OCI-LY7 (cell line): ENCODE measurements around the gene SMTNL2. TPM values are rescaled to one million over a fixed set of nuclear protein-coding genes. Genes with fewer than 3 reads are reported as not detected.

ENCODE experiments used
- BruUV-seq: library from RNA; stranded (reverse); fragments of 400-500 nt; replicated peaks from 2 replicates; lab custom pipeline; 2021; lab: Mats Ljungman, UMichigan
- CTCF ChIA-PET: fragments of 300-600 bp; sonication (Branson Sonifier 250); formaldehyde crosslinking; loops from one replicate; lab custom pipeline; 2022; ENCODE audit warnings: antibody characterized with exemption; ENCODE audit not compliant: unreplicated experiment; lab: Charles Lee
- POLR2A ChIA-PET: fragments of 300-600 bp; sonication (Branson Sonifier 250); formaldehyde crosslinking; loops from one replicate; lab custom pipeline; 2022; ENCODE audit warnings: antibody characterized with exemption; lab: Charles Lee
- DNase-seq: peaks from one replicate; pipeline ENCODE4 v3.0.0-alpha.2; 2015; ENCODE audit warnings: low spot score
- H2AFZ ChIP-seq: fragments of 200-600 bp; sonication (generic), shearing (Covaris generic); 2 replicates; pipeline ENCODE4 v1.6.1; 2014; ENCODE audit warnings: mild to moderate bottlenecking, antibody characterized with exemption, low read length, moderate library complexity
- H3K27ac ChIP-seq: fragments of 200-600 bp; sonication (generic); 2 replicates; pipeline ENCODE4 v1.5.1; 2014; ENCODE audit warnings: mixed run types, low read depth, mild to moderate bottlenecking, moderate library complexity, low read length, inconsistent platforms; ENCODE audit not compliant: poor library complexity, severe bottlenecking
- H3K36me3 ChIP-seq: fragments of 200-600 bp; sonication (generic); 2 replicates; pipeline ENCODE4 v1.6.1; 2014; ENCODE audit warnings: mild to moderate bottlenecking, antibody characterized with exemption, low read length, moderate library complexity, mixed read lengths; ENCODE audit not compliant: insufficient read depth
- H3K4me1 ChIP-seq: fragments of 200-600 bp; sonication (generic); 2 replicates; pipeline ENCODE4 v1.5.1; 2014; ENCODE audit warnings: mild to moderate bottlenecking, low read length; ENCODE audit not compliant: insufficient read depth, poor library complexity, severe bottlenecking
- H3K4me2 ChIP-seq: fragments of 200-600 bp; sonication (generic); 2 replicates; pipeline ENCODE4 v1.6.1; 2014; ENCODE audit warnings: mild to moderate bottlenecking, low read length
- H3K4me3 ChIP-seq: fragments of 200-600 bp; sonication (generic); 2 replicates; pipeline ENCODE4 v1.5.1; 2014; ENCODE audit warnings: mild to moderate bottlenecking, low read depth, low read length; ENCODE audit not compliant: poor library complexity, severe bottlenecking
- H3K79me2 ChIP-seq: fragments of 200-600 bp; sonication (generic); 2 replicates; pipeline ENCODE4 v1.6.1; 2016; ENCODE audit warnings: low read depth, mild to moderate bottlenecking, low read length, moderate library complexity, mixed read lengths; ENCODE audit not compliant: insufficient read depth
- H3K9me2 ChIP-seq: fragments of 200-600 bp; sonication (generic); 2 replicates; pipeline ENCODE4 v1.6.1; 2016; ENCODE audit warnings: mild to moderate bottlenecking, low read length, mixed read lengths; ENCODE audit not compliant: insufficient read depth
- H3K9me3 ChIP-seq: fragments of 200-600 bp; sonication (generic); 2 replicates; pipeline ENCODE4 v1.6.1; 2014; ENCODE audit warnings: mild to moderate bottlenecking, mixed run types, low read length, mixed read lengths
- H4K20me1 ChIP-seq: fragments of 200-600 bp; sonication (generic); 2 replicates; pipeline ENCODE4 v1.6.1; 2014; ENCODE audit warnings: mild to moderate bottlenecking, antibody characterized with exemption, low read length, moderate library complexity, mixed read lengths; ENCODE audit not compliant: insufficient read depth
- CTCF ChIP-seq: fragments of 200-600 bp; sonication (generic); conservative IDR thresholded peaks from 2 replicates; pipeline ENCODE4 v1.5.1; 2014; ENCODE audit warnings: mild to moderate bottlenecking, antibody characterized with exemption, low read length, moderate library complexity, mixed read lengths
- EZH2phosphoT487 ChIP-seq: fragments of 200-600 bp; sonication (generic); IDR thresholded peaks from 2 replicates; pipeline ENCODE4 v1.6.1; 2018; ENCODE audit warnings: low read depth, borderline replicate concordance, mild to moderate bottlenecking, mixed run types, antibody characterized with exemption, low read length, moderate library complexity, mixed read lengths
- intact Hi-C: fragments of 100-400 bp; cut with micrococcal nuclease; formaldehyde crosslinking; loops from one replicate; pipeline ENCODE4 v1.10.0; 2022; ENCODE audit not compliant: unreplicated experiment
- total RNA-seq, 2 experiments: library from RNA; depleted of rRNA in 1 of 2; stranded (reverse); fragments of >200 nt in 1 of 2; shearing (Covaris generic) in 1 of 2; gene quantifications; 2 replicates each; pipeline ENCODE4 v1.2.3, GENCODE V29; 2014 to 2022

The SMTNL2 gene
- total RNA-seq, 2 experiments from 2014 or later = not detected

- Histone ChIP-seq H3K9me3 (no peaks in the 10 kb centered on the region), H3K9me2 (no peaks in the 10 kb centered on the region), H2AFZ (no peak overlapping the region), H3K27ac (no peak overlapping the region), H4K20me1 (no peaks in the 10 kb centered on the region), H3K79me2 (no peaks in the 10 kb centered on the region), H3K36me3 (no peaks in the 10 kb centered on the region), H3K4me2 (no peak overlapping the region), H3K4me3 (no peak overlapping the region), H3K4me1 (no peaks in the 10 kb centered on the region)
- ChIA-PET POLR2A (interaction anchor here (0.6 to 0.7 kb wide), 2 partner anchors 56 to 286 kb away, joined by 3 read pairs; no protein-coding TSS in a partner anchor), CTCF (no interaction called here)
- intact Hi-C loops = no loop called here
- no peak for DNase-seq
- no TSS peak for BruUV-seq
- TF ChIP-seq EZH2phosphoT487 (no peak), CTCF (no peak)
Measured at GRCh38 chr17:4579678-4580077, 4.7 kb upstream of the SMTNL2 start.

- H3K4me1 ChIP-seq = no peaks in the 10 kb centered on the region
- no peak overlapping the region for H2AFZ ChIP-seq
- DNase-seq = no peak
- no peak overlapping the region for H3K27ac ChIP-seq
- no peaks in the 10 kb centered on the region for H3K36me3 ChIP-seq
- no peaks in the 10 kb centered on the region for H3K9me3 ChIP-seq
- H3K9me2 ChIP-seq = no peaks in the 10 kb centered on the region
- CTCF ChIA-PET = no interaction called here
- intact Hi-C loops = no loop called here
- TF ChIP-seq EZH2phosphoT487 = no peak
- TF ChIP-seq CTCF = no peak
- H3K4me2 ChIP-seq = no peak overlapping the region
- no peaks in the 10 kb centered on the region for H4K20me1 ChIP-seq
- no peak overlapping the region for H3K4me3 ChIP-seq
- POLR2A ChIA-PET = interaction anchor here (0.9 kb wide), 1 partner anchor 12 kb away, joined by 3 read pairs; no protein-coding TSS in a partner anchor
- no peaks in the 10 kb centered on the region for H3K79me2 ChIP-seq
- no TSS peak for BruUV-seq
Measured at GRCh38 chr17:4580291-4580690, 4.0 kb upstream of the SMTNL2 start.

GRCh38 chr17:4582101-4582501, 2.2 kb upstream of the SMTNL2 start:
- Histone ChIP-seq H3K9me2 (no peaks in the 10 kb centered on the region), H3K9me3 (no peaks in the 10 kb centered on the region), H3K4me1 (no peaks in the 10 kb centered on the region), H3K36me3 (no peaks in the 10 kb centered on the region), H3K79me2 (no peaks in the 10 kb centered on the region), H2AFZ (no peak overlapping the region), H3K4me3 (no peak overlapping the region), H4K20me1 (no peaks in the 10 kb centered on the region), H3K4me2 (no peak overlapping the region), H3K27ac (no peak overlapping the region)
- CTCF ChIA-PET = no interaction called here
- no peak for DNase-seq
- BruUV-seq = no TSS peak
- POLR2A ChIA-PET = no interaction called here
- TF ChIP-seq CTCF = no peak
- intact Hi-C loops = no loop called here
